WTC11 (cell line): Measurements from ENCODE around the gene CRTAP. TPM values are rescaled to one million over a fixed set of nuclear protein-coding genes. Genes with fewer than 3 reads are reported as not detected.

ENCODE experiments used
- ATAC-seq: fragments of 200-7000 bp; cut with Tn5 transposase; 2 replicates; pipeline ENCODE4 v1.10.0; 2021; ENCODE audit warnings: mild to moderate bottlenecking, moderate library complexity
- CTCF ChIA-PET: fragments of 300-600 bp; sonication (Branson Sonifier 250); formaldehyde crosslinking; loops from one replicate; lab custom pipeline; 2021; ENCODE audit warnings: antibody characterized with exemption; lab: Charles Lee
- POLR2A ChIA-PET: fragments of 350-600 bp; sonication (Branson Sonifier 250); formaldehyde crosslinking; loops from one replicate; lab custom pipeline; 2021; ENCODE audit warnings: antibody characterized with exemption; lab: Charles Lee
- DNase-seq: peaks from one replicate; pipeline ENCODE4 v3.0.0; 2021; ENCODE audit warnings: low spot score
- H3K27ac Mint-ChIP-seq: 2 replicates; pipeline ENCODE4 v1.8.0; 2021; ENCODE audit warnings: mixed read lengths
- H3K27me3 Mint-ChIP-seq: 2 replicates; pipeline ENCODE4 v1.8.0; 2021; ENCODE audit warnings: low read depth, mild to moderate bottlenecking, moderate library complexity, mixed read lengths
- H3K36me3 Mint-ChIP-seq: 2 replicates; pipeline ENCODE4 v1.8.0; 2021; ENCODE audit warnings: mixed read lengths
- H3K4me1 Mint-ChIP-seq: 2 replicates; pipeline ENCODE4 v1.8.0; 2022; ENCODE audit warnings: mixed read lengths
- H3K4me3 Mint-ChIP-seq: 2 replicates; pipeline ENCODE4 v1.8.0; 2021; ENCODE audit warnings: mild to moderate bottlenecking, moderate library complexity, mixed read lengths
- H3K9me3 Mint-ChIP-seq: 2 replicates; pipeline ENCODE4 v1.8.0; 2021; ENCODE audit warnings: mixed read lengths
- ATF1 ChIP-seq: sonication (generic); formaldehyde crosslinking; IDR thresholded peaks from 2 replicates; pipeline ENCODE4 v1.8.1; 2023; ENCODE audit warnings: mild to moderate bottlenecking, moderate library complexity, missing genetic modification reagents
- ATF3 ChIP-seq: sonication (generic); formaldehyde crosslinking; conservative IDR thresholded peaks from 2 replicates; pipeline ENCODE4 v1.8.1; 2022; ENCODE audit warnings: mild to moderate bottlenecking, missing genetic modification reagents
- ELF4 ChIP-seq: sonication (generic); formaldehyde crosslinking; IDR thresholded peaks from 2 replicates; pipeline ENCODE4 v1.8.1; 2022; ENCODE audit warnings: low read depth, mild to moderate bottlenecking, moderate library complexity, missing genetic modification reagents
- ETV6 ChIP-seq: sonication (generic); formaldehyde crosslinking; IDR thresholded peaks from 2 replicates; pipeline ENCODE4 v1.8.1; 2022; ENCODE audit warnings: mild to moderate bottlenecking, missing genetic modification reagents
- GABPB1 ChIP-seq: sonication (generic); formaldehyde crosslinking; IDR thresholded peaks from 2 replicates; pipeline ENCODE4 v1.8.1; 2023; ENCODE audit warnings: mild to moderate bottlenecking, missing genetic modification reagents
- GTF2I ChIP-seq: fragments of 250-450 bp; sonication (Bioruptor Pico); conservative IDR thresholded peaks from 2 replicates; pipeline ENCODE4 v1.4.0; 2021; ENCODE audit warnings: mild to moderate bottlenecking
- HMGA2 ChIP-seq: fragments of 250-450 bp; sonication (Bioruptor Pico); IDR thresholded peaks from 2 replicates; pipeline ENCODE4 v1.4.0; 2021; ENCODE audit warnings: mild to moderate bottlenecking, moderate library complexity
- JAZF1 ChIP-seq: fragments of 250-450 bp; sonication (Bioruptor Pico); IDR thresholded peaks from 2 replicates; pipeline ENCODE4 v1.9.0; 2021; ENCODE audit warnings: moderate library complexity, mild to moderate bottlenecking, inconsistent platforms
- NR3C1 ChIP-seq: sonication (generic); formaldehyde crosslinking; conservative IDR thresholded peaks from 2 replicates; pipeline ENCODE4 v1.8.1; 2023; ENCODE audit warnings: low read depth, mild to moderate bottlenecking, missing genetic modification reagents
- TCF7 ChIP-seq: sonication (generic); formaldehyde crosslinking; IDR thresholded peaks from 2 replicates; pipeline ENCODE4 v1.8.0; 2022; ENCODE audit warnings: mild to moderate bottlenecking, low read depth, missing genetic modification reagents, moderate library complexity
- TEAD1 ChIP-seq: sonication (generic); formaldehyde crosslinking; IDR thresholded peaks from 2 replicates; pipeline ENCODE4 v1.8.0; 2022; ENCODE audit warnings: mild to moderate bottlenecking, missing genetic modification reagents
- TEAD4 ChIP-seq: sonication (generic); formaldehyde crosslinking; IDR thresholded peaks from 2 replicates; pipeline ENCODE4 v1.8.0; 2022; ENCODE audit warnings: mild to moderate bottlenecking, missing genetic modification reagents
- USF2 ChIP-seq: sonication (generic); formaldehyde crosslinking; IDR thresholded peaks from 2 replicates; pipeline ENCODE4 v1.8.1; 2023; ENCODE audit warnings: mild to moderate bottlenecking, missing genetic modification reagents, moderate library complexity
- ZMAT4 ChIP-seq: fragments of 250-450 bp; sonication (Bioruptor Pico); IDR thresholded peaks from 2 replicates; pipeline ENCODE4 v1.9.0; 2021; ENCODE audit warnings: mild to moderate bottlenecking
- ZNF671 ChIP-seq: fragments of 250-450 bp; sonication (Bioruptor Pico); IDR thresholded peaks from 2 replicates; pipeline ENCODE4 v1.8.0; 2021; ENCODE audit warnings: mild to moderate bottlenecking
- total RNA-seq: library from RNA; stranded (reverse); gene quantifications from 3 replicates; pipeline ENCODE4 v1.2.3, GENCODE V29; 2021
- TF ChIP-seq, protein P1 (sequence below): sonication (generic); formaldehyde crosslinking; IDR thresholded peaks from 2 replicates; pipeline ENCODE4 v1.8.0; 2023; ENCODE audit warnings: missing genetic modification reagents, mild to moderate bottlenecking, borderline replicate concordance
- TF ChIP-seq, protein P2 (sequence below): sonication (generic); formaldehyde crosslinking; conservative IDR thresholded peaks from 2 replicates; pipeline ENCODE4 v1.8.1; 2023; ENCODE audit warnings: mild to moderate bottlenecking, low read depth, missing genetic modification reagents, moderate library complexity
- TF ChIP-seq, protein P3 (sequence below): fragments of 250-450 bp; sonication (Bioruptor Pico); IDR thresholded peaks from 2 replicates; pipeline ENCODE4 v1.9.0; 2021; ENCODE audit warnings: mild to moderate bottlenecking, borderline replicate concordance
- TF ChIP-seq, protein P4 (sequence below): sonication (generic); formaldehyde crosslinking; IDR thresholded peaks from 2 replicates; pipeline ENCODE4 v1.8.1; 2023; ENCODE audit warnings: mild to moderate bottlenecking, moderate library complexity, missing genetic modification reagents
- TF ChIP-seq, protein P5 (sequence below): sonication (generic); formaldehyde crosslinking; IDR thresholded peaks from 2 replicates; pipeline ENCODE4 v1.8.0; 2022; ENCODE audit warnings: mild to moderate bottlenecking, missing genetic modification reagents

The CRTAP gene
- total RNA-seq, 1 experiment from 2014 or later = 156 TPM

- TF ChIP-seq, protein P1, sequence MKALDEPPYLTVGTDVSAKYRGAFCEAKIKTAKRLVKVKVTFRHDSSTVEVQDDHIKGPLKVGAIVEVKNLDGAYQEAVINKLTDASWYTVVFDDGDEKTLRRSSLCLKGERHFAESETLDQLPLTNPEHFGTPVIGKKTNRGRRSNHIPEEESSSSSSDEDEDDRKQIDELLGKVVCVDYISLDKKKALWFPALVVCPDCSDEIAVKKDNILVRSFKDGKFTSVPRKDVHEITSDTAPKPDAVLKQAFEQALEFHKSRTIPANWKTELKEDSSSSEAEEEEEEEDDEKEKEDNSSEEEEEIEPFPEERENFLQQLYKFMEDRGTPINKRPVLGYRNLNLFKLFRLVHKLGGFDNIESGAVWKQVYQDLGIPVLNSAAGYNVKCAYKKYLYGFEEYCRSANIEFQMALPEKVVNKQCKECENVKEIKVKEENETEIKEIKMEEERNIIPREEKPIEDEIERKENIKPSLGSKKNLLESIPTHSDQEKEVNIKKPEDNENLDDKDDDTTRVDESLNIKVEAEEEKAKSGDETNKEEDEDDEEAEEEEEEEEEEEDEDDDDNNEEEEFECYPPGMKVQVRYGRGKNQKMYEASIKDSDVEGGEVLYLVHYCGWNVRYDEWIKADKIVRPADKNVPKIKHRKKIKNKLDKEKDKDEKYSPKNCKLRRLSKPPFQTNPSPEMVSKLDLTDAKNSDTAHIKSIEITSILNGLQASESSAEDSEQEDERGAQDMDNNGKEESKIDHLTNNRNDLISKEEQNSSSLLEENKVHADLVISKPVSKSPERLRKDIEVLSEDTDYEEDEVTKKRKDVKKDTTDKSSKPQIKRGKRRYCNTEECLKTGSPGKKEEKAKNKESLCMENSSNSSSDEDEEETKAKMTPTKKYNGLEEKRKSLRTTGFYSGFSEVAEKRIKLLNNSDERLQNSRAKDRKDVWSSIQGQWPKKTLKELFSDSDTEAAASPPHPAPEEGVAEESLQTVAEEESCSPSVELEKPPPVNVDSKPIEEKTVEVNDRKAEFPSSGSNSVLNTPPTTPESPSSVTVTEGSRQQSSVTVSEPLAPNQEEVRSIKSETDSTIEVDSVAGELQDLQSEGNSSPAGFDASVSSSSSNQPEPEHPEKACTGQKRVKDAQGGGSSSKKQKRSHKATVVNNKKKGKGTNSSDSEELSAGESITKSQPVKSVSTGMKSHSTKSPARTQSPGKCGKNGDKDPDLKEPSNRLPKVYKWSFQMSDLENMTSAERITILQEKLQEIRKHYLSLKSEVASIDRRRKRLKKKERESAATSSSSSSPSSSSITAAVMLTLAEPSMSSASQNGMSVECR (CRISPR knock-in tag) = no peak
- no peak for TF ChIP-seq TEAD1 (CRISPR knock-in tag)
- no peak for TF ChIP-seq ATF3 (CRISPR knock-in tag)
Measured at GRCh38 chr3:33153782-33154181, 40.0 kb downstream of the CRTAP start (continued).

DNA sequence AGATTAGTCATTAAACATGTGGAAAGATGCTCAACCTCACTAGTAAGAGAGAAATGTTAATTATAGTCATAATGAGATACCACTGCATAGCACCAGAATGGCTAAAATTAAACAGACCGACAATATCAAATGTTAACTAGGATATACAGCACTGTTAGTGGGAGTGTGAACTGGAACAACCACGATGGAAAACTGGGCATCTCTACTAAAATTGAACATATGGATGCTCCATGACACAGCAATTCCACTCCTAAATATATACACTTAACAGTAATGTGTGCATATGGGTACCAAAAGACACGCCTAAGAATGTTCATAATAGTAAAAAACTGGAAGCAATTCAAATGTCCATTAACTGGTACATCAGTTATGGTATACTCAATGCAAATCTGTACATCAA, 41.5 kb downstream of the CRTAP start:
- TF ChIP-seq NR3C1 (no peak), TCF7 (CRISPR knock-in tag) (no peak), TEAD4 (CRISPR knock-in tag) (no peak), USF2 (CRISPR knock-in tag) (no peak), ETV6 (CRISPR knock-in tag) (no peak), JAZF1 (CRISPR knock-in tag) (no peak), GABPB1 (CRISPR knock-in tag) (no peak), ZNF671 (CRISPR knock-in tag) (no peak), ATF1 (CRISPR knock-in tag) (no peak), HMGA2 (CRISPR knock-in tag) (no peak), ZMAT4 (CRISPR knock-in tag) (no peak), ELF4 (CRISPR knock-in tag) (no peak), GTF2I (CRISPR knock-in tag) (no peak)
- TF ChIP-seq, protein P2, sequence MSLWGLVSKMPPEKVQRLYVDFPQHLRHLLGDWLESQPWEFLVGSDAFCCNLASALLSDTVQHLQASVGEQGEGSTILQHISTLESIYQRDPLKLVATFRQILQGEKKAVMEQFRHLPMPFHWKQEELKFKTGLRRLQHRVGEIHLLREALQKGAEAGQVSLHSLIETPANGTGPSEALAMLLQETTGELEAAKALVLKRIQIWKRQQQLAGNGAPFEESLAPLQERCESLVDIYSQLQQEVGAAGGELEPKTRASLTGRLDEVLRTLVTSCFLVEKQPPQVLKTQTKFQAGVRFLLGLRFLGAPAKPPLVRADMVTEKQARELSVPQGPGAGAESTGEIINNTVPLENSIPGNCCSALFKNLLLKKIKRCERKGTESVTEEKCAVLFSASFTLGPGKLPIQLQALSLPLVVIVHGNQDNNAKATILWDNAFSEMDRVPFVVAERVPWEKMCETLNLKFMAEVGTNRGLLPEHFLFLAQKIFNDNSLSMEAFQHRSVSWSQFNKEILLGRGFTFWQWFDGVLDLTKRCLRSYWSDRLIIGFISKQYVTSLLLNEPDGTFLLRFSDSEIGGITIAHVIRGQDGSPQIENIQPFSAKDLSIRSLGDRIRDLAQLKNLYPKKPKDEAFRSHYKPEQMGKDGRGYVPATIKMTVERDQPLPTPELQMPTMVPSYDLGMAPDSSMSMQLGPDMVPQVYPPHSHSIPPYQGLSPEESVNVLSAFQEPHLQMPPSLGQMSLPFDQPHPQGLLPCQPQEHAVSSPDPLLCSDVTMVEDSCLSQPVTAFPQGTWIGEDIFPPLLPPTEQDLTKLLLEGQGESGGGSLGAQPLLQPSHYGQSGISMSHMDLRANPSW (CRISPR knock-in tag) = no peak
- TF ChIP-seq, protein P3, sequence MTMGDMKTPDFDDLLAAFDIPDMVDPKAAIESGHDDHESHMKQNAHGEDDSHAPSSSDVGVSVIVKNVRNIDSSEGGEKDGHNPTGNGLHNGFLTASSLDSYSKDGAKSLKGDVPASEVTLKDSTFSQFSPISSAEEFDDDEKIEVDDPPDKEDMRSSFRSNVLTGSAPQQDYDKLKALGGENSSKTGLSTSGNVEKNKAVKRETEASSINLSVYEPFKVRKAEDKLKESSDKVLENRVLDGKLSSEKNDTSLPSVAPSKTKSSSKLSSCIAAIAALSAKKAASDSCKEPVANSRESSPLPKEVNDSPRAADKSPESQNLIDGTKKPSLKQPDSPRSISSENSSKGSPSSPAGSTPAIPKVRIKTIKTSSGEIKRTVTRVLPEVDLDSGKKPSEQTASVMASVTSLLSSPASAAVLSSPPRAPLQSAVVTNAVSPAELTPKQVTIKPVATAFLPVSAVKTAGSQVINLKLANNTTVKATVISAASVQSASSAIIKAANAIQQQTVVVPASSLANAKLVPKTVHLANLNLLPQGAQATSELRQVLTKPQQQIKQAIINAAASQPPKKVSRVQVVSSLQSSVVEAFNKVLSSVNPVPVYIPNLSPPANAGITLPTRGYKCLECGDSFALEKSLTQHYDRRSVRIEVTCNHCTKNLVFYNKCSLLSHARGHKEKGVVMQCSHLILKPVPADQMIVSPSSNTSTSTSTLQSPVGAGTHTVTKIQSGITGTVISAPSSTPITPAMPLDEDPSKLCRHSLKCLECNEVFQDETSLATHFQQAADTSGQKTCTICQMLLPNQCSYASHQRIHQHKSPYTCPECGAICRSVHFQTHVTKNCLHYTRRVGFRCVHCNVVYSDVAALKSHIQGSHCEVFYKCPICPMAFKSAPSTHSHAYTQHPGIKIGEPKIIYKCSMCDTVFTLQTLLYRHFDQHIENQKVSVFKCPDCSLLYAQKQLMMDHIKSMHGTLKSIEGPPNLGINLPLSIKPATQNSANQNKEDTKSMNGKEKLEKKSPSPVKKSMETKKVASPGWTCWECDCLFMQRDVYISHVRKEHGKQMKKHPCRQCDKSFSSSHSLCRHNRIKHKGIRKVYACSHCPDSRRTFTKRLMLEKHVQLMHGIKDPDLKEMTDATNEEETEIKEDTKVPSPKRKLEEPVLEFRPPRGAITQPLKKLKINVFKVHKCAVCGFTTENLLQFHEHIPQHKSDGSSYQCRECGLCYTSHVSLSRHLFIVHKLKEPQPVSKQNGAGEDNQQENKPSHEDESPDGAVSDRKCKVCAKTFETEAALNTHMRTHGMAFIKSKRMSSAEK (CRISPR knock-in tag) = no peak
- TF ChIP-seq, protein P4, sequence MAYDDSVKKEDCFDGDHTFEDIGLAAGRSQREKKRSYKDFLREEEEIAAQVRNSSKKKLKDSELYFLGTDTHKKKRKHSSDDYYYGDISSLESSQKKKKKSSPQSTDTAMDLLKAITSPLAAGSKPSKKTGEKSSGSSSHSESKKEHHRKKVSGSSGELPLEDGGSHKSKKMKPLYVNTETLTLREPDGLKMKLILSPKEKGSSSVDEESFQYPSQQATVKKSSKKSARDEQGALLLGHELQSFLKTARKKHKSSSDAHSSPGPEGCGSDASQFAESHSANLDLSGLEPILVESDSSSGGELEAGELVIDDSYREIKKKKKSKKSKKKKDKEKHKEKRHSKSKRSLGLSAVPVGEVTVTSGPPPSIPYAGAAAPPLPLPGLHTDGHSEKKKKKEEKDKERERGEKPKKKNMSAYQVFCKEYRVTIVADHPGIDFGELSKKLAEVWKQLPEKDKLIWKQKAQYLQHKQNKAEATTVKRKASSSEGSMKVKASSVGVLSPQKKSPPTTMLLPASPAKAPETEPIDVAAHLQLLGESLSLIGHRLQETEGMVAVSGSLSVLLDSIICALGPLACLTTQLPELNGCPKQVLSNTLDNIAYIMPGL = no peak
- TF ChIP-seq, protein P5, sequence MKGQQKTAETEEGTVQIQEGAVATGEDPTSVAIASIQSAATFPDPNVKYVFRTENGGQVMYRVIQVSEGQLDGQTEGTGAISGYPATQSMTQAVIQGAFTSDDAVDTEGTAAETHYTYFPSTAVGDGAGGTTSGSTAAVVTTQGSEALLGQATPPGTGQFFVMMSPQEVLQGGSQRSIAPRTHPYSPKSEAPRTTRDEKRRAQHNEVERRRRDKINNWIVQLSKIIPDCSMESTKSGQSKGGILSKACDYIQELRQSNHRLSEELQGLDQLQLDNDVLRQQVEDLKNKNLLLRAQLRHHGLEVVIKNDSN = no peak
- TF ChIP-seq, all 79 proteins: peak for 0
- Mint-ChIP-seq H3K27ac (no peak overlapping the region), H3K36me3 (no peaks in the 10 kb centered on the region), H3K27me3 (peaks cover 2% of the 10 kb centered on the region; the same call in 1 of the 2 replicates), H3K4me1 (peaks cover 3% of the 10 kb centered on the region; the same call in 1 of the 2 replicates), H3K9me3 (peaks cover 3% of the 10 kb centered on the region; the same call in 1 of the 2 replicates), H3K4me3 (no peak overlapping the region)
- DNase-seq = no peak
- no peak for ATAC-seq
- POLR2A ChIA-PET = no interaction called here
- CTCF ChIA-PET = no interaction called here
